Measurements from ENCODE around the gene IL12RB1. TPM values are rescaled to one million over a fixed set of nuclear protein-coding genes. Genes with fewer than 3 reads are reported as not detected.

Gene IL12RB1
- total RNA-seq, 4 donors from 2014 or later = 0.30 to 0.87 TPM; not detected in 2

GRCh38 chr19:18097217-18097992 lies 10.7 kb upstream of the IL12RB1 start, which contains the start of gene MAST3:
Gene MAST3 (plus strand): TSS chr19:18097778. CDS start chr19:18097793, 15 bp downstream.
- Histone ChIP-seq H3K9me3 (no peaks in the 10 kb centered on the region), H3K36me3 (no peaks in the 10 kb centered on the region), H3K27me3 (peaks cover 26% of the 10 kb centered on the region), H3K27ac (no peak within 1 kb of the TSS), H3K4me1 (peaks cover 20% of the 10 kb centered on the region), H3K4me3 (peak within 1 kb of the TSS; percentile 47)
- WGBS = 45% methylated on average over 23 of the region's 54 CpGs
- peak in 1 of 2 donors; percentile 79 for DNase-seq (ENCODE audit: low spot score in 2 of 2)
- TF ChIP-seq EP300 (IDR thresholded peaks at IDR 0.05) (no peak), POLR2AphosphoS5 (IDR thresholded peaks at IDR 0.05) (no peak), POLR2A (IDR thresholded peaks at IDR 0.05) (no peak)
- TF ChIP-seq, protein P1, sequence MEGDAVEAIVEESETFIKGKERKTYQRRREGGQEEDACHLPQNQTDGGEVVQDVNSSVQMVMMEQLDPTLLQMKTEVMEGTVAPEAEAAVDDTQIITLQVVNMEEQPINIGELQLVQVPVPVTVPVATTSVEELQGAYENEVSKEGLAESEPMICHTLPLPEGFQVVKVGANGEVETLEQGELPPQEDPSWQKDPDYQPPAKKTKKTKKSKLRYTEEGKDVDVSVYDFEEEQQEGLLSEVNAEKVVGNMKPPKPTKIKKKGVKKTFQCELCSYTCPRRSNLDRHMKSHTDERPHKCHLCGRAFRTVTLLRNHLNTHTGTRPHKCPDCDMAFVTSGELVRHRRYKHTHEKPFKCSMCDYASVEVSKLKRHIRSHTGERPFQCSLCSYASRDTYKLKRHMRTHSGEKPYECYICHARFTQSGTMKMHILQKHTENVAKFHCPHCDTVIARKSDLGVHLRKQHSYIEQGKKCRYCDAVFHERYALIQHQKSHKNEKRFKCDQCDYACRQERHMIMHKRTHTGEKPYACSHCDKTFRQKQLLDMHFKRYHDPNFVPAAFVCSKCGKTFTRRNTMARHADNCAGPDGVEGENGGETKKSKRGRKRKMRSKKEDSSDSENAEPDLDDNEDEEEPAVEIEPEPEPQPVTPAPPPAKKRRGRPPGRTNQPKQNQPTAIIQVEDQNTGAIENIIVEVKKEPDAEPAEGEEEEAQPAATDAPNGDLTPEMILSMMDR (IDR thresholded peaks at IDR 0.05) = no peak

GRCh38 chr19:18096258-18096657 lies 9.5 kb upstream of the IL12RB1 start:
- DNase-seq (ENCODE audit: low spot score in 2 of 2) = no peak
- H3K9me3 ChIP-seq = no peaks in the 10 kb centered on the region
- no peak overlapping the region for H3K27ac ChIP-seq
- 81% methylated on average over 2 of the region's 2 CpGs for WGBS
- no peak overlapping the region for H3K4me3 ChIP-seq
- no peak for TF ChIP-seq EP300 (IDR thresholded peaks at IDR 0.05)
- TF ChIP-seq, protein P1 (IDR thresholded peaks at IDR 0.05) = no peak
- no peak for TF ChIP-seq POLR2AphosphoS5 (IDR thresholded peaks at IDR 0.05)
- no peak for TF ChIP-seq POLR2A (IDR thresholded peaks at IDR 0.05)
- H3K36me3 ChIP-seq = no peaks in the 10 kb centered on the region
- peaks cover 20% of the 10 kb centered on the region for H3K4me1 ChIP-seq
- H3K27me3 ChIP-seq = peaks cover 26% of the 10 kb centered on the region

DNA sequence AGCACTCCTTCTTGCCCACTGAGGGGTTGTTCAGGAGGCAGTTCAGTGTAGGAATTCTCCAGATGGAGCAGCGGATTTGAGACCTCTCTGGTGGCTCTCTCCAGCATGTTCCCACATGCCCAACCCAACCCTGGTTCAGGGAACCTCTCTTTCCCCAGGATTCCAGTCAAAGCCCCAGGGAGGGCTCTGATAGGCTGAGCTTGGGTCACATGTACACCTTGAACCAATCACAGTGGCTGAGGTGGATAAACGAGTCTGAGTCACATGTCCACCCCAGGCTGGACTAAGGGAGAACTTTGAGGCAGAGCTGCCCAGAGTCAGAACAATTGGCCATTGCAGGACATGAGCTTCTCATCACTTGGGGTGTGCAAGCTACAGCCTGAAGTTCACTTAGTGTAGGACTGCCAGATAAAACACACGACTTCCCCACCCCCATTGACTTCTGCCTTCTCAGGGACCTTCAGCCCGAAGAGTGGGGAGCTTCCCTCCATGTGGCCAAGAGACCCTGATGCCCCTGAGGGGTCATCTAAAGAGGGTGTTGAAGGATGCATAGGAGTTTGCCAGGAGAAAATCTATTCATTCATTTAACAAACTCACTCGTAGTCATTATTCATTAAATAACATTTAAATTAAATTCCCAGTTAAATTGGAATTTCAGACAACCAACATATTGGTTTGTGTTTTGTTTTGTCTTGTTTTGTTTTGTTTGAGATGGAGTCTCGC lies 6.9 kb upstream of the IL12RB1 start:
- peaks cover 18% of the 10 kb centered on the region for H3K4me1 ChIP-seq
- no peak for DNase-seq (ENCODE audit: low spot score in 2 of 2)
- H3K36me3 ChIP-seq = no peaks in the 10 kb centered on the region
- H3K9me3 ChIP-seq = no peaks in the 10 kb centered on the region
- H3K27me3 ChIP-seq = peaks cover 4% of the 10 kb centered on the region
- 65% methylated on average over 6 of the region's 6 CpGs for WGBS
- no peak overlapping the region for H3K27ac ChIP-seq
- no peak overlapping the region for H3K4me3 ChIP-seq
- TF ChIP-seq POLR2AphosphoS5 (IDR thresholded peaks at IDR 0.05) (no peak), EP300 (IDR thresholded peaks at IDR 0.05) (no peak)

DNA sequence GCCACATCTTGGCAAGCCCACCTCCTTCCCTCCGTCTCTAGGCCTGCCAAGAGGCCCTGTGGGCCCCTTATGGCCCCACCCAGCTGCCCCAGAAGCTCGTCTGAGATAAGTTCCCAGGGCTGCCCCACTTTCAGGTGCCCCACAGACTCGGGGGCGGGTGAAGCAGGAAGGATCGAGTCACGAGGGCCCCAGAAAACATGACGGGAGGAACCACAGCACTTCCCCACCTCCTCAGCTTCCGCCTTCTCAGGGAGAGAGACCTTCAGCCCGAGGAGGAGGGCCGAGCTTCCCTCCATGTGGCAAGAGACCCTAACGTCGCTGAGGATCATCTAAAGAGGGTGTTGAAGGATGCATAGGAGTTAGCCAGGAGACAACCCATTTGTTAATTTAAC lies 4.5 kb upstream of the IL12RB1 start:
- no peak overlapping the region for H3K27ac ChIP-seq
- DNase-seq (ENCODE audit: low spot score in 2 of 2) = peak in 1 of 2 donors; percentile 79
- 56% methylated on average over 11 of the region's 12 CpGs for WGBS
- no peak overlapping the region for H3K4me3 ChIP-seq
- no peaks in the 10 kb centered on the region for H3K36me3 ChIP-seq
- H3K27me3 ChIP-seq = no peaks in the 10 kb centered on the region
- H3K9me3 ChIP-seq = no peaks in the 10 kb centered on the region
- H3K4me1 ChIP-seq = peaks cover 7% of the 10 kb centered on the region
- TF ChIP-seq POLR2AphosphoS5 (IDR thresholded peaks at IDR 0.05) (no peak), POLR2A (IDR thresholded peaks at IDR 0.05) (no peak), EP300 (IDR thresholded peaks at IDR 0.05) (no peak)
- TF ChIP-seq, protein P1 (IDR thresholded peaks at IDR 0.05) = no peak

DNA sequence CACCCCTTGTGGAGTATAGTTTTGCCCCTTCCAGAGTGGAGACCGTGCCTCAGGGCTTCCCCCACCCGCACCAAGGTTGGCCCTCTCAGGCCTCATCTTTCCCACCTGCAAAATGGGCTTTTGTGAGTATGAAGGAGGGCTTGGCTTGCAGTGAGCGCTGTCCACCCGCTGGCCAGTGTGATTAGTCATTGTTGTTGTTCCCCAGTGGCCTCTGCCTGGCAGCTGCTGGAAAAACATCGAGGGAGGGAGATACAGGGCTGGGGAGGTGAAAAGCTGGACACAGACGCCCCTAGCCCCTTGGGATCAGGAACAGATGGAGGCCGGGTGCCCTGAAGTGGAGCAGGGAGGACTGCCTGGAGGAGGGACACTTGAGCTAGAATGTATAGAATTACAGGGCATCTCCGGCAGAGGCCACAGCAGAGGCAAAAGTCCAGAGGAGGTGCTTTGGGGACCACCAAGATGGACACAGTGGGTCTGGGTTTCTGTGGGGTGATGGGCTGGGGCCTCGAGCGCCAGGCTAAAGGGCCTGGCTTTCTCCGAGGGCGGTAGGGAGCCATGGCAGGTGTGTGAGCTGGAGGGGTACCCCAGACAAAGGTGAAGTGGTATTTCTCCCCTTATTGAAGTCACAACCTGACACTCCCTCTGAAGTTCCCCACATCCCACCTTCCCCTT lies 3.9 kb upstream of the IL12RB1 start:
- H3K4me1 ChIP-seq = peaks cover 7% of the 10 kb centered on the region
- no peak overlapping the region for H3K4me3 ChIP-seq
- H3K9me3 ChIP-seq = no peaks in the 10 kb centered on the region
- H3K27ac ChIP-seq = no peak overlapping the region
- WGBS = 73% methylated on average over 12 of the region's 12 CpGs
- no peak for TF ChIP-seq POLR2A (IDR thresholded peaks at IDR 0.05)
- TF ChIP-seq, protein P1 (IDR thresholded peaks at IDR 0.05) = no peak
- TF ChIP-seq POLR2AphosphoS5 (IDR thresholded peaks at IDR 0.05) = no peak
- no peak for TF ChIP-seq EP300 (IDR thresholded peaks at IDR 0.05)
- no peaks in the 10 kb centered on the region for H3K27me3 ChIP-seq
- DNase-seq (ENCODE audit: low spot score in 2 of 2) = no peak
- no peaks in the 10 kb centered on the region for H3K36me3 ChIP-seq
